SK-N-SH (cell line): Measurements from ENCODE around the gene LAMB1. TPM values are rescaled to one million over a fixed set of nuclear protein-coding genes. Genes with fewer than 3 reads are reported as not detected.
A peak's percentile ranks its signal among the peaks of the same experiment; 100 is the strongest.

Source experiments
- CTCF ChIA-PET: fragments of 300-600, 350-600 bp; formaldehyde crosslinking; extraction: SDS; loops from one replicate; lab custom pipeline; 2021; lab: Yijun Ruan, JAX
- POLR2A ChIA-PET: fragments of 350-600 bp; sonication (Branson Sonifier 250); formaldehyde crosslinking; extraction: SDS; loops from one replicate; lab custom pipeline; 2020; ENCODE audit warnings: antibody characterized with exemption, inconsistent platforms; lab: Yijun Ruan, JAX
- DNase-seq: peaks from one replicate; pipeline ENCODE4 v3.0.0; 2012
- H2AFZ ChIP-seq: fragments of 200-600 bp; sonication (generic); 2 replicates; pipeline ENCODE4 v1.8.1; 2016; ENCODE audit warnings: antibody characterized with exemption, mild to moderate bottlenecking, low read depth
- H3F3A ChIP-seq: fragments of 200-600 bp; sonication (generic); replicated peaks from 2 replicates; pipeline ENCODE3; 2016; ENCODE audit warnings: antibody characterized with exemption, mild to moderate bottlenecking; ENCODE audit not compliant: insufficient read depth
- H3K27ac ChIP-seq, 2 experiments: fragments of 200-500 bp in 1 of 2; fragments of 200-600 bp in 1 of 2; sonication (Bioruptor generic) in 1 of 2; sonication (generic), shearing (Covaris generic) in 1 of 2; 2 replicates each; pipeline versions ENCODE4 v1.5.1 to v1.6.1; 2014 to 2016; ENCODE audit warnings: low read depth in 2 of 2, inconsistent platforms in 1 of 2, low read length in 1 of 2, mild to moderate bottlenecking in 1 of 2, mixed read lengths in 1 of 2
- H3K27me3 ChIP-seq: fragments of 200-600 bp; sonication (generic), shearing (Covaris generic); 2 replicates; pipeline ENCODE4 v1.6.1; 2016; ENCODE audit warnings: mixed run types; ENCODE audit not compliant: insufficient read depth
- H3K36me3 ChIP-seq, 2 experiments: fragments of 200-500 bp in 1 of 2; fragments of 200-600 bp in 1 of 2; sonication (Bioruptor generic) in 1 of 2; sonication (generic) in 1 of 2; replicated peaks in 1 of 2; 2 replicates each; pipeline versions ENCODE3 to v1.5.1; 2014 to 2016; ENCODE audit warnings: low read length in 1 of 2, mild to moderate bottlenecking in 1 of 2; ENCODE audit not compliant: insufficient read depth in 2 of 2, control insufficient read depth in 1 of 2
- H3K4me1 ChIP-seq, 2 experiments: fragments of 200-500 bp in 1 of 2; fragments of 200-600 bp in 1 of 2; sonication (Bioruptor generic) in 1 of 2; sonication (generic), shearing (Covaris generic) in 1 of 2; 2 replicates each; pipeline versions ENCODE4 v1.5.1 to v1.6.1; 2014 to 2016; ENCODE audit warnings: low read depth in 1 of 2, low read length in 1 of 2, mixed run types in 1 of 2; ENCODE audit not compliant: insufficient read depth in 2 of 2, control insufficient read depth in 1 of 2
- H3K4me2 ChIP-seq: fragments of 200-600 bp; sonication (generic), shearing (Covaris generic); 2 replicates; pipeline ENCODE4 v1.6.1; 2017; ENCODE audit warnings: mixed run types
- H3K4me3 ChIP-seq, 2 experiments: fragments of 200-500 bp in 1 of 2; fragments of 200-600 bp in 1 of 2; sonication (Bioruptor generic) in 1 of 2; sonication (generic), shearing (Covaris generic) in 1 of 2; 2 replicates each; pipeline versions ENCODE4 v1.5.1 to v1.8.1; 2014 to 2016; ENCODE audit warnings: low read depth in 2 of 2, inconsistent platforms in 1 of 2, low read length in 1 of 2, mild to moderate bottlenecking in 1 of 2, mixed read lengths in 1 of 2, moderate library complexity in 1 of 2
- H3K79me2 ChIP-seq: fragments of 200-600 bp; sonication (generic); 2 replicates; pipeline ENCODE4 v1.8.1; 2017; ENCODE audit warnings: mild to moderate bottlenecking; ENCODE audit not compliant: insufficient read depth
- H3K9ac ChIP-seq: fragments of 200-600 bp; sonication (generic); 2 replicates; pipeline ENCODE4 v1.6.1; 2017; ENCODE audit warnings: mixed run types
- H3K9me2 ChIP-seq: fragments of 200-600 bp; sonication (generic); 2 replicates; pipeline ENCODE4 v1.6.1; 2017; ENCODE audit warnings: mixed run types
- H3K9me3 ChIP-seq: fragments of 200-600 bp; sonication (generic); 2 replicates; pipeline ENCODE4 v1.6.1; 2017; ENCODE audit warnings: mixed run types, mild to moderate bottlenecking, moderate library complexity
- H4K20me1 ChIP-seq: fragments of 200-600 bp; sonication (generic); 2 replicates; pipeline ENCODE4 v1.6.1; 2017; ENCODE audit warnings: mild to moderate bottlenecking, mixed run types; ENCODE audit not compliant: insufficient read depth
- CHD2 ChIP-seq: fragments of 150-350 bp; IDR thresholded peaks from 2 replicates; pipeline ENCODE4 v1.6.1; 2018; ENCODE audit warnings: low read length; ENCODE audit not compliant: partially characterized antibody
- CTCF ChIP-seq: fragments of 200-600 bp; sonication (generic); IDR thresholded peaks from 2 replicates; pipeline ENCODE4 v1.6.1; 2017; ENCODE audit warnings: antibody characterized with exemption, mild to moderate bottlenecking, moderate library complexity
- ELF1 ChIP-seq: IDR thresholded peaks from 2 replicates; pipeline ENCODE4 v1.4.0; 2012
- EZH2phosphoT487 ChIP-seq: fragments of 200-600 bp; sonication (generic); IDR thresholded peaks from 2 replicates; pipeline ENCODE4 v1.6.1; 2017; ENCODE audit warnings: low read depth, mixed run types, mild to moderate bottlenecking, antibody characterized with exemption, moderate library complexity, borderline replicate concordance
- FOSL2 ChIP-seq: IDR thresholded peaks from 2 replicates; pipeline ENCODE4 v1.4.0; 2012; ENCODE audit warnings: low read depth, mild to moderate bottlenecking, moderate library complexity, borderline replicate concordance
- GABPA ChIP-seq: IDR thresholded peaks from 2 replicates; pipeline ENCODE4 v1.4.0; 2012; ENCODE audit warnings: low read depth, mild to moderate bottlenecking
- GATA2 ChIP-seq: sonication (generic); formaldehyde crosslinking; IDR thresholded peaks from 2 replicates; pipeline ENCODE4 v1.5.0; 2020; ENCODE audit warnings: mild to moderate bottlenecking, missing genetic modification reagents
- IRF3 ChIP-seq: fragments of 150-350 bp; IDR thresholded peaks from 2 replicates; pipeline ENCODE4 v1.6.1; 2016; ENCODE audit warnings: mild to moderate bottlenecking, low read depth, low read length
- JUND ChIP-seq: IDR thresholded peaks from 2 replicates; pipeline ENCODE4 v1.4.0; 2012
- MEF2A ChIP-seq: IDR thresholded peaks from 2 replicates; pipeline ENCODE4 v1.4.0; 2012; ENCODE audit warnings: low read depth, borderline replicate concordance
- NFIC ChIP-seq: IDR thresholded peaks from 2 replicates; pipeline ENCODE4 v1.4.0; 2012; ENCODE audit warnings: borderline replicate concordance
- PBX3 ChIP-seq: IDR thresholded peaks from 2 replicates; pipeline ENCODE4; 2012
- RAD21 ChIP-seq: IDR thresholded peaks from 2 replicates; pipeline ENCODE4 v1.6.1; 2012; ENCODE audit warnings: mild to moderate bottlenecking, low read length
- RCOR1 ChIP-seq: fragments of 150-350 bp; IDR thresholded peaks from 2 replicates; pipeline ENCODE4 v1.6.1; 2017; ENCODE audit warnings: antibody characterized with exemption, low read length
- RXRA ChIP-seq: IDR thresholded peaks from 2 replicates; pipeline ENCODE4 v1.4.0; 2012; ENCODE audit warnings: low read depth, mild to moderate bottlenecking, borderline replicate concordance
- SIN3A ChIP-seq: IDR thresholded peaks from 2 replicates; pipeline ENCODE4 v1.6.1; 2012; ENCODE audit warnings: low read depth, mild to moderate bottlenecking, low read length, moderate library complexity, borderline replicate concordance
- SMC3 ChIP-seq: IDR thresholded peaks from 2 replicates; pipeline ENCODE4 v1.6.1; 2012; ENCODE audit warnings: low read depth, low read length, improper control_type of control experiment
- TEAD4 ChIP-seq: IDR thresholded peaks from 2 replicates; pipeline ENCODE4 v1.4.0; 2012; ENCODE audit warnings: mild to moderate bottlenecking, borderline replicate concordance; ENCODE audit not compliant: insufficient read depth
- USF1 ChIP-seq: IDR thresholded peaks from 2 replicates; pipeline ENCODE4 v1.4.0; 2012; ENCODE audit warnings: low read depth, borderline replicate concordance
- YY1 ChIP-seq: IDR thresholded peaks from 2 replicates; pipeline ENCODE4 v1.4.0; 2012; ENCODE audit warnings: low read depth, mild to moderate bottlenecking
- WGBS: methylation state at CpG from one replicate; pipeline ENCODE4 v1.1.6; 2017; ENCODE audit warnings: low lambda C conversion rate; 5-methylcytosine and 5-hydroxymethylcytosine counted together
- polyA plus RNA-seq, 3 experiments: library from polyadenylated mRNA; depleted of rRNA; stranded (reverse); fragments of >200 nt; gene quantifications; 2 replicates each; pipeline ENCODE4 v1.2.3, GENCODE V29; 2012
- TF ChIP-seq, protein P1 (sequence below): IDR thresholded peaks from 2 replicates; pipeline ENCODE4 v1.4.0; 2012; ENCODE audit warnings: low read depth

Gene LAMB1
- polyA plus RNA-seq, 1 of the 3 experiments (the other 2 are of a cell fraction) = 435 TPM

GRCh38 chr7:107940951-107941350 lies 62.0 kb downstream of the LAMB1 start:
- Histone ChIP-seq H3K36me3 (peaks cover 73 to 89% of the 10 kb centered on the region in 2 experiments), H3K27ac (peak overlapping the region; percentile 95 to 98), H3K27me3 (no peaks in the 10 kb centered on the region), H3K4me1 (peaks cover 43 to 52% of the 10 kb centered on the region in 2 experiments), H3K9me2 (no peaks in the 10 kb centered on the region), H4K20me1 (no peaks in the 10 kb centered on the region), H3F3A (peaks cover 79% of the 10 kb centered on the region), H3K9ac (no peak overlapping the region), H3K9me3 (no peaks in the 10 kb centered on the region), H3K4me2 (0 out of 2 replicates have a peak overlapping the region, but pooled peaks have one; percentile 53), H3K79me2 (peaks cover 19% of the 10 kb centered on the region), H3K4me3 (no peak overlapping the region), H2AFZ (no peak overlapping the region)
- no peak for TF ChIP-seq RCOR1
- TF ChIP-seq SIN3A = 0 out of 2 replicates have a peak, but pooled peaks have one; percentile 8
- WGBS = 100% methylated on average over 4 of the region's 4 CpGs
- POLR2A ChIA-PET = interaction anchor here (0.6 kb wide), 1 partner anchor 408 kb away, joined by 3 read pairs; no protein-coding TSS in a partner anchor
- no peak for DNase-seq
- CTCF ChIA-PET = interaction anchor here (1.0 to 3.2 kb wide), 2 partner anchors 9 to 205 kb away, joined by 3 to 12 read pairs; no protein-coding TSS in a partner anchor

DNA sequence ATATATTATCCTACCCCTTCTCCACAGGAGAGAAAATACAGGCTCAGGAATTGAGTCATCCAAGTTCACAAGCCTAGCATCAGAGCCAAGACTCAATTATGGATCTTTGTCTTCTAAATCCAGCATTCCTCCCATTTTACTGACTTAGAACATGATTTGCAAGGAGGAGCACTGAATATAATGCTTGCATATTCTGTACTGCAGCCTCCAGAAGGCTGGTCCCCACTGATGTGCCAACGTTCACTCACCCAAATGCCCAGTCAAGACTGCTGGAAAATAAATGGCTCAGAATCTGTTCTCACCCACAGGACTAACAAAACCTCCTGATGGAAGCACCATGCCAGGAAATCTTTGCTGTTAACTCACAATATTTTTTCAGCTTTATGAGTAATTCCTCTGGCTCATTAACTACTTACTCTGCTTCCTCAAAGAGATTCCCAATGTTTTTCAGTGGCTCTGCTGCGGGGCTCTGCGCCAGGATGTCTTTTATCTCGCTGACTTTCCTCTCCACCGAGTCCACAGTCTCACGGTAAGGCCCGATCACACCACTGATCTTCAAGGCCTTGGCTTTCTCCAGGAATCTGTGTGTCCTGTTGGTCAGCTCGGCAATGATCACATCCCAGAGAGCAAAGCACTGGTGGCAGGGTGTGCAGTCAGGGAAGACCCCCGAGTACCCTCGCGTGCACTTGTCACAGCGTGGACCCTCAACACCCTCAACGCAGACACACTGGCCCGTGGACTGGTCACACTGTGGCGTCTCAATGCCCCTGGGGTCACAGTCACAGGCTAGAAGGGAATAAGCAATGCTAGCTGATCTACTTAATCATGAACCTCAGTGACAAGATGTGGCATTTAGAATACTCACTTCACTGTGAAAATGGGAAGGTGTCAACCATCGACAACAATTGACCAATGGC lies 63.1 kb downstream of the LAMB1 start:
- Histone ChIP-seq H3K27me3 (no peaks in the 10 kb centered on the region), H3K4me3 (no peak overlapping the region), H2AFZ (no peak overlapping the region), H3K79me2 (peaks cover 19% of the 10 kb centered on the region), H3K4me1 (peaks cover 43 to 59% of the 10 kb centered on the region in 2 experiments), H4K20me1 (no peaks in the 10 kb centered on the region), H3K9ac (peak overlapping the region; percentile 50), H3K27ac (peak overlapping the region; percentile 95 to 98), H3K4me2 (peak overlapping the region; percentile 53), H3K9me2 (no peaks in the 10 kb centered on the region), H3F3A (peaks cover 89% of the 10 kb centered on the region), H3K9me3 (no peaks in the 10 kb centered on the region), H3K36me3 (peaks cover 68 to 88% of the 10 kb centered on the region in 2 experiments)
- ChIA-PET CTCF (interaction anchor here (1.0 to 3.2 kb wide), 3 partner anchors 8 to 206 kb away, joined by 3 to 12 read pairs (median 3); no protein-coding TSS in a partner anchor), POLR2A (no interaction called here)
- no peak for DNase-seq
- WGBS = 38% methylated on average over 11 of the region's 16 CpGs
- TF ChIP-seq GABPA (no peak; the same call in 1 of the 2 replicates), FOSL2 (peak; percentile 73), CHD2 (no peak), RXRA (peak; percentile 58; the same call in 1 of the 2 replicates), CTCF (no peak), TEAD4 (peak; percentile 92), SIN3A (no peak), JUND (peak; percentile 75), RAD21 (no peak), SMC3 (no peak), USF1 (peak; percentile 12; the same call in 1 of the 2 replicates), MEF2A (peak; percentile 89), IRF3 (no peak), GATA2 (no peak), ELF1 (peak; percentile 41; the same call in 1 of the 2 replicates), YY1 (no peak; the same call in 1 of the 2 replicates), EZH2phosphoT487 (no peak), NFIC (peak; percentile 93), PBX3 (peak; percentile 83)
- TF ChIP-seq, protein P1, sequence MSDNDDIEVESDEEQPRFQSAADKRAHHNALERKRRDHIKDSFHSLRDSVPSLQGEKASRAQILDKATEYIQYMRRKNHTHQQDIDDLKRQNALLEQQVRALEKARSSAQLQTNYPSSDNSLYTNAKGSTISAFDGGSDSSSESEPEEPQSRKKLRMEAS = peak; percentile 76
